OCI-LY3 (cell line): ENCODE data around the gene KCNK5.

Source experiments
- H2AFZ ChIP-seq: fragments of 200-600, 300-600 bp; shearing (Covaris generic); 2 replicates; pipeline ENCODE4 v1.6.0; 2014; ENCODE audit warnings: antibody characterized with exemption, low read depth, low read length
- H3K27ac ChIP-seq: fragments of 200-600, 300-600 bp; sonication (generic); 2 replicates; pipeline ENCODE4 v1.5.1; 2014; ENCODE audit warnings: mild to moderate bottlenecking, low read length, moderate library complexity, mixed read lengths
- H3K27me3 ChIP-seq: fragments of 200-600, 300-600 bp; sonication (generic); 2 replicates; pipeline ENCODE4 v1.6.1; 2014; ENCODE audit warnings: low read depth, low read length, mixed read lengths
- H3K36me3 ChIP-seq: fragments of 200-600, 300-600 bp; sonication (generic); replicated peaks from 2 replicates; pipeline ENCODE3; 2014; ENCODE audit warnings: low read depth, low read length, mixed read lengths
- H3K4me1 ChIP-seq: fragments of 300-600, 200-600 bp; sonication (generic); 2 replicates; pipeline ENCODE4 v1.6.1; 2014; ENCODE audit warnings: low read length, mixed read lengths
- H3K4me2 ChIP-seq: fragments of 200-600, 300-600 bp; sonication (generic); 2 replicates; pipeline ENCODE4 v1.6.1; 2014; ENCODE audit warnings: low read length, mixed read lengths
- H3K4me3 ChIP-seq: fragments of 300-600, 200-600 bp; sonication (generic); 2 replicates; pipeline ENCODE4 v1.5.1; 2014; ENCODE audit warnings: antibody characterized with exemption, mild to moderate bottlenecking, low read length, moderate library complexity
- H3K79me2 ChIP-seq: fragments of 300-600, 200-600 bp; shearing (Covaris generic); 2 replicates; pipeline ENCODE4 v1.6.1; 2014; ENCODE audit warnings: mild to moderate bottlenecking, low read length, mixed read lengths
- H3K9ac ChIP-seq: fragments of 300-600, 200-600 bp; shearing (Covaris generic); 2 replicates; pipeline ENCODE4 v1.6.0; 2014; ENCODE audit warnings: mild to moderate bottlenecking, low read length, moderate library complexity
- H3K9me3 ChIP-seq: fragments of 200-600, 300-600 bp; shearing (Covaris generic); 2 replicates; pipeline ENCODE4 v1.6.1; 2014; ENCODE audit warnings: low read length, mixed read lengths; ENCODE audit not compliant: insufficient read depth
- H4K20me1 ChIP-seq: fragments of 200-600, 300-600 bp; sonication (generic); 2 replicates; pipeline ENCODE4 v1.6.1; 2016; ENCODE audit warnings: low read length, mixed read lengths; ENCODE audit not compliant: insufficient read depth
- CTCF ChIP-seq: fragments of 200-600, 300-600 bp; sonication (generic); IDR thresholded peaks from 2 replicates; pipeline ENCODE4 v1.5.1; 2014; ENCODE audit warnings: antibody characterized with exemption, low read length, low read depth
- EZH2phosphoT487 ChIP-seq: fragments of 200-600 bp; shearing (Covaris generic); IDR thresholded peaks from 2 replicates; pipeline ENCODE4 v1.6.1; 2018; ENCODE audit warnings: antibody characterized with exemption, mixed run types, low read depth

KCNK5 gene

GRCh38 chr6:39170389-39170788, 58.9 kb downstream of the KCNK5 start:
- peaks cover 24% of the 10 kb centered on the region for H3K27me3 ChIP-seq
- H3K36me3 ChIP-seq: no peaks in the 10 kb centered on the region
- no peaks in the 10 kb centered on the region for H3K79me2 ChIP-seq
- no peaks in the 10 kb centered on the region for H3K9me3 ChIP-seq
- no peak overlapping the region for H3K27ac ChIP-seq
- no peak overlapping the region for H3K4me3 ChIP-seq
- no peak overlapping the region for H3K4me2 ChIP-seq
- no peaks in the 10 kb centered on the region for H4K20me1 ChIP-seq
- H2AFZ ChIP-seq: no peak overlapping the region
- peaks cover 19% of the 10 kb centered on the region for H3K4me1 ChIP-seq
- no peak overlapping the region for H3K9ac ChIP-seq
- TF ChIP-seq EZH2phosphoT487: no peak
- no peak for TF ChIP-seq CTCF

- H2AFZ ChIP-seq: no peak overlapping the region
- no peaks in the 10 kb centered on the region for H4K20me1 ChIP-seq
- TF ChIP-seq CTCF: no peak
- H3K4me3 ChIP-seq: no peak overlapping the region
- H3K79me2 ChIP-seq: no peaks in the 10 kb centered on the region
- no peak overlapping the region for H3K9ac ChIP-seq
- H3K9me3 ChIP-seq: no peaks in the 10 kb centered on the region
- H3K27me3 ChIP-seq: peaks cover 28% of the 10 kb centered on the region
- no peaks in the 10 kb centered on the region for H3K36me3 ChIP-seq
- peaks cover 19% of the 10 kb centered on the region for H3K4me1 ChIP-seq
- no peak overlapping the region for H3K4me2 ChIP-seq
- no peak overlapping the region for H3K27ac ChIP-seq
Measured at GRCh38 chr6:39169448-39170344, 59.6 kb downstream of the KCNK5 start.

- Histone ChIP-seq H2AFZ (no peak overlapping the region), H3K4me1 (peaks cover 11% of the 10 kb centered on the region), H3K9ac (no peak overlapping the region), H3K27me3 (peaks cover 32% of the 10 kb centered on the region), H3K4me2 (no peak overlapping the region), H3K36me3 (no peaks in the 10 kb centered on the region), H3K79me2 (no peaks in the 10 kb centered on the region), H4K20me1 (no peaks in the 10 kb centered on the region), H3K9me3 (no peaks in the 10 kb centered on the region), H3K4me3 (no peak overlapping the region), H3K27ac (no peak overlapping the region)
- TF ChIP-seq EZH2phosphoT487 (no peak), CTCF (no peak)
Measured at GRCh38 chr6:39167866-39168625, 61.2 kb downstream of the KCNK5 start.

GRCh38 chr6:39167321-39167720, 62.0 kb downstream of the KCNK5 start:
- H3K27me3 ChIP-seq: peaks cover 32% of the 10 kb centered on the region
- no peaks in the 10 kb centered on the region for H4K20me1 ChIP-seq
- no peak overlapping the region for H3K4me3 ChIP-seq
- H3K4me2 ChIP-seq: no peak overlapping the region
- no peaks in the 10 kb centered on the region for H3K79me2 ChIP-seq
- H2AFZ ChIP-seq: no peak overlapping the region
- TF ChIP-seq EZH2phosphoT487 (no peak), CTCF (no peak)
- no peaks in the 10 kb centered on the region for H3K36me3 ChIP-seq
- no peak overlapping the region for H3K9ac ChIP-seq
- H3K27ac ChIP-seq: no peak overlapping the region
- H3K9me3 ChIP-seq: no peaks in the 10 kb centered on the region
- peaks cover 4% of the 10 kb centered on the region for H3K4me1 ChIP-seq
